Measurements from ENCODE around the gene KEAP1. TPM values are rescaled to one million over a fixed set of nuclear protein-coding genes. Genes with fewer than 3 reads are reported as not detected.
"Not testable (repeated sequence)": the region's sequence is repeated elsewhere in the genome, so short reads cannot be mapped to it uniquely, and the experiment has no call there.

KEAP1 gene
- total RNA-seq, 2 donors from 2014 or later = 30.9 to 37.6 TPM

- Histone ChIP-seq H3K36me3 (replicated peaks in 1 of 2; ENCODE audit: insufficient read depth in 1 of 2, low read depth in 2 of 2) (no peaks in the 10 kb centered on the region), H3K27me3 (no peaks in the 10 kb centered on the region), H3K4me3 (no peak overlapping the region), H3K4me1 (no peaks in the 10 kb centered on the region), H3K9me3 (no peaks in the 10 kb centered on the region), H3K27ac (no peak overlapping the region)
- TF ChIP-seq CTCF (IDR thresholded peaks at IDR 0.05) (no peak), POLR2A (IDR thresholded peaks at IDR 0.05) (no peak)
- intact Hi-C loops (cut with DNase I) = no loop called here
- WGBS, 2 donors = 77 to 82% methylated on average over 10 to 11 of the region's 11 CpGs
- ATAC-seq (no peak), DNase-seq (no peak)
These were observed 34.5 kb upstream of the KEAP1 start for GRCh38 chr19:10537668-10538067.

- Histone ChIP-seq H3K4me3 (no peak overlapping the region), H3K27me3 (no peaks in the 10 kb centered on the region), H3K27ac (no peak overlapping the region), H3K4me1 (no peaks in the 10 kb centered on the region), H3K36me3 (replicated peaks in 1 of 2; ENCODE audit: insufficient read depth in 1 of 2, low read depth in 2 of 2) (no peaks in the 10 kb centered on the region), H3K9me3 (no peaks in the 10 kb centered on the region)
- TF ChIP-seq POLR2A (IDR thresholded peaks at IDR 0.05) = no peak
- TF ChIP-seq CTCF (IDR thresholded peaks at IDR 0.05) = no peak
- DNase-seq = no peak
- intact Hi-C loops (cut with DNase I) = no loop called here
- WGBS, 2 donors = 59 to 80% methylated on average over 5 to 6 of the region's 6 CpGs
- no peak for ATAC-seq
These were observed 32.5 kb upstream of the KEAP1 start for GRCh38 chr19:10535613-10536012.

GRCh38 chr19:10533646-10534386 is 30.7 kb upstream of the KEAP1 start:
- Histone ChIP-seq H3K4me1 (no peaks in the 10 kb centered on the region), H3K27ac (no peak overlapping the region), H3K9me3 (no peaks in the 10 kb centered on the region), H3K27me3 (no peaks in the 10 kb centered on the region), H3K36me3 (replicated peaks in 1 of 2; ENCODE audit: insufficient read depth in 1 of 2, low read depth in 2 of 2) (no peaks in the 10 kb centered on the region), H3K4me3 (no peak overlapping the region)
- 68 to 76% methylated on average over 10 of the region's 10 CpGs for WGBS, 2 donors
- DNase-seq (no peak), ATAC-seq (no peak)
- intact Hi-C loops (cut with DNase I) = no loop called here
- no peak for TF ChIP-seq CTCF (IDR thresholded peaks at IDR 0.05)
- no peak for TF ChIP-seq POLR2A (IDR thresholded peaks at IDR 0.05)

GRCh38 chr19:10532457-10532856 is 29.3 kb upstream of the KEAP1 start:
- ATAC-seq (no peak), DNase-seq (no peak)
- Histone ChIP-seq H3K9me3 (no peaks in the 10 kb centered on the region), H3K27me3 (no peaks in the 10 kb centered on the region), H3K4me1 (no peaks in the 10 kb centered on the region), H3K27ac (no peak overlapping the region), H3K4me3 (no peak overlapping the region), H3K36me3 (replicated peaks in 1 of 2; ENCODE audit: insufficient read depth in 1 of 2, low read depth in 2 of 2) (no peaks in the 10 kb centered on the region)
- WGBS, 2 donors = 100% methylated on average over 1 of the region's 1 CpG
- TF ChIP-seq POLR2A (IDR thresholded peaks at IDR 0.05) (no peak), CTCF (IDR thresholded peaks at IDR 0.05) (no peak)
- intact Hi-C loops (cut with DNase I) = no loop called here

- H3K27me3 ChIP-seq; H3K4me1 ChIP-seq; H3K36me3 ChIP-seq (replicated peaks in 1 of 2; ENCODE audit: insufficient read depth in 1 of 2, low read depth in 2 of 2); intact Hi-C loops (cut with DNase I); H3K27ac ChIP-seq; ATAC-seq; DNase-seq; H3K4me3 ChIP-seq; H3K9me3 ChIP-seq: not testable (repeated sequence)
- WGBS, 2 donors = 90 to 94% methylated on average over 8 of the region's 8 CpGs
These were observed 23.7 kb upstream of the KEAP1 start for GRCh38 chr19:10526887-10527286.
